ENCODE measurements around the gene MYBPC3.

The MYBPC3 gene

GRCh38 chr11:47395223-47396048, 42.9 kb upstream of the MYBPC3 start:
- H3K4me3 ChIP-seq (ENCODE audit: low read depth, low read length) = no peak overlapping the region
- no peak for TF ChIP-seq CTCF (IDR thresholded peaks at IDR 0.05; ENCODE audit: borderline replicate concordance, insufficient read depth, low read depth, low read length)

GRCh38 chr11:47394322-47395222, 42.1 kb upstream of the MYBPC3 start:
- no peak for TF ChIP-seq CTCF (IDR thresholded peaks at IDR 0.05; ENCODE audit: borderline replicate concordance, insufficient read depth, low read depth, low read length)
- H3K4me3 ChIP-seq (ENCODE audit: low read depth, low read length) = peak overlapping the region; percentile 33

GRCh38 chr11:47394050-47394321, 41.5 kb upstream of the MYBPC3 start:
- no peak for TF ChIP-seq CTCF (IDR thresholded peaks at IDR 0.05; ENCODE audit: borderline replicate concordance, insufficient read depth, low read depth, low read length)
- H3K4me3 ChIP-seq (ENCODE audit: low read depth, low read length) = no peak overlapping the region

- no peak for TF ChIP-seq CTCF (IDR thresholded peaks at IDR 0.05; ENCODE audit: borderline replicate concordance, insufficient read depth, low read depth, low read length)
- H3K4me3 ChIP-seq (ENCODE audit: low read depth, low read length) = no peak overlapping the region
Observed at GRCh38 chr11:47393163-47394049, 40.9 kb upstream of the MYBPC3 start.

GRCh38 chr11:47392546-47393162, 40.2 kb upstream of the MYBPC3 start:
- TF ChIP-seq CTCF (IDR thresholded peaks at IDR 0.05; ENCODE audit: borderline replicate concordance, insufficient read depth, low read depth, low read length) = no peak
- no peak overlapping the region for H3K4me3 ChIP-seq (ENCODE audit: low read depth, low read length)

GRCh38 chr11:47391711-47392432, 39.4 kb upstream of the MYBPC3 start:
- no peak for TF ChIP-seq CTCF (IDR thresholded peaks at IDR 0.05; ENCODE audit: borderline replicate concordance, insufficient read depth, low read depth, low read length)
- no peak overlapping the region for H3K4me3 ChIP-seq (ENCODE audit: low read depth, low read length)
